ENCODE measurements around the gene SHMT2. TPM values are rescaled to one million over a fixed set of nuclear protein-coding genes. Genes with fewer than 3 reads are reported as not detected.

The SHMT2 gene
- total RNA-seq, 1 donor from 2014 or later: 90.2 TPM

DNA sequence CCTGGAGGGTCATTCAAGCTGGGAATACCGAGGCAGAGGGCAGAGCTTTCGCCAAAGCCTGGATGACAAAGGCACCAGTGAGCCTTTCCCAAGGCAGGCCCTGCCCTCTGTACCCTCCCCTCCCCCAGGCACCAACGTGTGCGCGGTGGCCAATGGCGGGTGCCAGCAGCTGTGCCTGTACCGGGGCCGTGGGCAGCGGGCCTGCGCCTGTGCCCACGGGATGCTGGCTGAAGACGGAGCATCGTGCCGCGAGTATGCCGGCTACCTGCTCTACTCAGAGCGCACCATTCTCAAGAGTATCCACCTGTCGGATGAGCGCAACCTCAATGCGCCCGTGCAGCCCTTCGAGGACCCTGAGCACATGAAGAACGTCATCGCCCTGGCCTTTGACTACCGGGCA lies 44.1 kb upstream of the SHMT2 start:
- TF ChIP-seq, protein P1, sequence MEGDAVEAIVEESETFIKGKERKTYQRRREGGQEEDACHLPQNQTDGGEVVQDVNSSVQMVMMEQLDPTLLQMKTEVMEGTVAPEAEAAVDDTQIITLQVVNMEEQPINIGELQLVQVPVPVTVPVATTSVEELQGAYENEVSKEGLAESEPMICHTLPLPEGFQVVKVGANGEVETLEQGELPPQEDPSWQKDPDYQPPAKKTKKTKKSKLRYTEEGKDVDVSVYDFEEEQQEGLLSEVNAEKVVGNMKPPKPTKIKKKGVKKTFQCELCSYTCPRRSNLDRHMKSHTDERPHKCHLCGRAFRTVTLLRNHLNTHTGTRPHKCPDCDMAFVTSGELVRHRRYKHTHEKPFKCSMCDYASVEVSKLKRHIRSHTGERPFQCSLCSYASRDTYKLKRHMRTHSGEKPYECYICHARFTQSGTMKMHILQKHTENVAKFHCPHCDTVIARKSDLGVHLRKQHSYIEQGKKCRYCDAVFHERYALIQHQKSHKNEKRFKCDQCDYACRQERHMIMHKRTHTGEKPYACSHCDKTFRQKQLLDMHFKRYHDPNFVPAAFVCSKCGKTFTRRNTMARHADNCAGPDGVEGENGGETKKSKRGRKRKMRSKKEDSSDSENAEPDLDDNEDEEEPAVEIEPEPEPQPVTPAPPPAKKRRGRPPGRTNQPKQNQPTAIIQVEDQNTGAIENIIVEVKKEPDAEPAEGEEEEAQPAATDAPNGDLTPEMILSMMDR (IDR thresholded peaks at IDR 0.05): no peak
- no peak for TF ChIP-seq EZH2 (IDR thresholded peaks at IDR 0.05)
- TF ChIP-seq EZH2phosphoT487 (IDR thresholded peaks at IDR 0.05): no peak
- Histone ChIP-seq H3K9me3 (ENCODE audit: low read depth) (no peaks in the 10 kb centered on the region), H3F3A (ENCODE audit: low read depth) (peaks cover 13% of the 10 kb centered on the region), H3K4me1 (no peaks in the 10 kb centered on the region), H2AFZ (replicated peaks) (no peak overlapping the region), H3K79me2 (ENCODE audit: low read depth) (no peaks in the 10 kb centered on the region), H3K9ac (no peak overlapping the region), H3K36me3 (no peaks in the 10 kb centered on the region), H3K27me3 (no peaks in the 10 kb centered on the region), H4K20me1 (ENCODE audit: low read depth) (peaks cover 4% of the 10 kb centered on the region), H3K4me3 (no peak overlapping the region), H3K4me2 (no peak overlapping the region), H3K27ac (no peak overlapping the region)
- no peaks in the 10 kb centered on the region for H3K9me3 Mint-ChIP-seq
- DNase-seq (ENCODE audit: low spot score): no peak
- H3K4me3 Mint-ChIP-seq: no peak overlapping the region
- peaks cover 11% of the 10 kb centered on the region for H3K27me3 Mint-ChIP-seq (ENCODE audit: insufficient read depth, low read depth)
- peaks cover 3% of the 10 kb centered on the region for H3K4me1 Mint-ChIP-seq
- H3K27ac Mint-ChIP-seq: no peak overlapping the region
- H3K36me3 Mint-ChIP-seq: peaks cover 26% of the 10 kb centered on the region

DNA sequence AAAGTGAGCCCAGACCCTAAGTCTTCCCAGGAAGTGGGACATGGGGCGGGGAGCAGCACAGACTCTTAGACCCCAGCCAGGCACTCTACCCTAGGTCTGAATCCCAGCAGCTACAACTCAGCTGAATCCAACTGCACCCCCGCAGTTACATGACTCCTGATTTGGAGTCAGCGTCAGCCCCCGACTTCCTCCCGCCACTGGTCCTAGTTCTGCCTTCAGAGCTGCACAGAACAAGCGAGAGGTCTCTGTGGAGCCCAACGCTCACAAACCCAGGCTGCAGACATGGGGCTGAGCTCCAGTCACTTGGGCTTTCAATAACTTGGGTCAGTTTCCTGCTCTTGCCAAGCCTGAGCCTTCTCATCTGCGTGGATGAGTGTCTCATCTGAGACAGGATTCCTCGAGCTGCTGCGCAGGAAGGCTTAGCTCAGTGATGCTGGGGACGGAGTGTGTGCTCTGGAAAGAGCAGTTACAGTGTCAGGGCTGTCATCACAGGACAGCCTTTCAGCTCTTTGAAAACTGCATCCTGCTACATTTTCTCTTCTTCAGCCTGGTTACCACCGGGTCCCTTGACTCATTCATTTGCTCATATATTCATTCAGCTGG lies 43.5 kb upstream of the SHMT2 start:
- no peak overlapping the region for H3K4me3 ChIP-seq
- Mint-ChIP-seq H3K27ac (no peak overlapping the region), H3K36me3 (peaks cover 26% of the 10 kb centered on the region), H3K9me3 (no peaks in the 10 kb centered on the region), H3K27me3 (ENCODE audit: insufficient read depth, low read depth) (peaks cover 11% of the 10 kb centered on the region), H3K4me3 (no peak overlapping the region), H3K4me1 (peaks cover 3% of the 10 kb centered on the region)
- H3K27me3 ChIP-seq: no peaks in the 10 kb centered on the region
- peaks cover 4% of the 10 kb centered on the region for H4K20me1 ChIP-seq (ENCODE audit: low read depth)
- TF ChIP-seq EZH2phosphoT487 (IDR thresholded peaks at IDR 0.05): no peak
- TF ChIP-seq, protein P1 (IDR thresholded peaks at IDR 0.05): no peak
- no peak for TF ChIP-seq EZH2 (IDR thresholded peaks at IDR 0.05)
- H3K27ac ChIP-seq: no peak overlapping the region
- no peaks in the 10 kb centered on the region for H3K36me3 ChIP-seq
- no peak overlapping the region for H3K9ac ChIP-seq
- H3K9me3 ChIP-seq (ENCODE audit: low read depth): no peaks in the 10 kb centered on the region
- H3K79me2 ChIP-seq (ENCODE audit: low read depth): no peaks in the 10 kb centered on the region
- no peak for DNase-seq (ENCODE audit: low spot score)
- H3F3A ChIP-seq (ENCODE audit: low read depth): peaks cover 13% of the 10 kb centered on the region
- no peak overlapping the region for H2AFZ ChIP-seq (replicated peaks)
- no peak overlapping the region for H3K4me2 ChIP-seq
- H3K4me1 ChIP-seq: no peaks in the 10 kb centered on the region

DNA sequence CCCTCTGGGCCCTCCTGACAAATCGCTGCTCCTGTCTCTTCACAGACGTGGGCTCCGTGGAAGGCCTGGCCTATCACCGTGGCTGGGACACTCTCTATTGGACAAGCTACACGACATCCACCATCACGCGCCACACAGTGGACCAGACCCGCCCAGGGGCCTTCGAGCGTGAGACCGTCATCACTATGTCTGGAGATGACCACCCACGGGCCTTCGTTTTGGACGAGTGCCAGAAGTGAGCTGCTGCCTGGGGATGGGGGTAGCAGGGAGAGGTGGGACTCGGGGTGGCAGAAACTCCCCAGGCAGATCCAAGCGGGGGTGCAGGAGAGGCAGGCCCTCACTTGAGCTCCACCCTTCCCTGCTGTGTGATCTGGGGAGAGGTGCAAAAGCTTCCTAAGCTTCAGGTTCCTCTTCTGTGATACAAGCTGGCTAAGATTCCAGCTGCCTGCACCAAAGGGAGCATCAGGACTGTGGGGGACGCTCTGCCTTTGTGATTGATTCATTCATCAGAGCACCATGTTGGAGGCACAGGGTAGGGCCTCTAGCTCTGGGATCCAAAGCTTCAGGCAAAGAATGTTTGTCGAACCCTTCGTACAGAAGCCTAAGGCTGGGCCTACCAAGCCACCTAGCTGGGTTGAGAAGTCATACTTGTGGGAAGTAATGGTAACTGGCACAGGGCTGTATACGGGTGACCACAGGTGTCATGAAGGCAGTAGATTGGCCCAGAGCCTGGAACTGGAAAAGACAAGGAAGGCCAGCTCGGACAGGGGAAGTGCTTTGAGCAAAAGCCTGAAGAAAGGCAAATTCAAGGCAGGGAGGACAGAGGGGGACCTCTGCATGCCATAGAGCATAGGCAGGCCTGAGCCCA lies 42.1 kb upstream of the SHMT2 start:
- Histone ChIP-seq H3K36me3 (no peaks in the 10 kb centered on the region), H3K9ac (no peak overlapping the region), H2AFZ (replicated peaks) (no peak overlapping the region), H4K20me1 (ENCODE audit: low read depth) (peaks cover 4% of the 10 kb centered on the region), H3K79me2 (ENCODE audit: low read depth) (no peaks in the 10 kb centered on the region), H3K4me1 (no peaks in the 10 kb centered on the region), H3K4me2 (no peak overlapping the region), H3K4me3 (no peak overlapping the region), H3K9me3 (ENCODE audit: low read depth) (no peaks in the 10 kb centered on the region), H3K27ac (no peak overlapping the region), H3K27me3 (no peaks in the 10 kb centered on the region), H3F3A (ENCODE audit: low read depth) (peaks cover 4% of the 10 kb centered on the region)
- H3K27ac Mint-ChIP-seq: peak overlapping the region; percentile 33
- TF ChIP-seq EZH2 (IDR thresholded peaks at IDR 0.05): no peak
- no peak for TF ChIP-seq EZH2phosphoT487 (IDR thresholded peaks at IDR 0.05)
- TF ChIP-seq, protein P1 (IDR thresholded peaks at IDR 0.05): no peak
- H3K36me3 Mint-ChIP-seq: peaks cover 35% of the 10 kb centered on the region
- H3K9me3 Mint-ChIP-seq: no peaks in the 10 kb centered on the region
- DNase-seq (ENCODE audit: low spot score): no peak
- H3K27me3 Mint-ChIP-seq (ENCODE audit: insufficient read depth, low read depth): peaks cover 12% of the 10 kb centered on the region
- peaks cover 3% of the 10 kb centered on the region for H3K4me1 Mint-ChIP-seq
- peak overlapping the region; percentile 15 for H3K4me3 Mint-ChIP-seq
